Activated CD4-positive, alpha-beta memory T cell treated with anti-CD3 and anti-CD28 coated beads, Interleukin-2, amount 10 ng/mL, durations not matched to agents 7 days and 5 days (primary cell): ENCODE measurements around the gene CLSTN2. TPM values are rescaled to one million over a fixed set of nuclear protein-coding genes. Genes with fewer than 3 reads are reported as not detected.

Experiments
- CTCF ChIA-PET: fragments of 350-600 bp; sonication (Branson Sonifier 250); formaldehyde crosslinking; loops from one replicate; lab custom pipeline; 2021; ENCODE audit warnings: antibody characterized with exemption, inconsistent platforms; lab: Charles Lee
- POLR2A ChIA-PET: fragments of 350-600 bp; sonication (Branson Sonifier 250); formaldehyde crosslinking; loops from one replicate; lab custom pipeline; 2021; ENCODE audit warnings: antibody characterized with exemption; lab: Charles Lee
- DNase-seq: peaks from one replicate; pipeline ENCODE4 v3.0.0-alpha.2; 2020
- H3K27ac Mint-ChIP-seq: one replicate; pipeline ENCODE4 v1.8.0; 2021; ENCODE audit warnings: mild to moderate bottlenecking, mixed read lengths
- H3K27me3 Mint-ChIP-seq: one replicate; pipeline ENCODE4 v1.8.0; 2021; ENCODE audit warnings: mixed read lengths
- H3K36me3 Mint-ChIP-seq: one replicate; pipeline ENCODE4 v1.8.0; 2021; ENCODE audit warnings: low read depth, mixed read lengths
- H3K4me1 Mint-ChIP-seq: one replicate; pipeline ENCODE4 v1.8.0; 2021; ENCODE audit warnings: mixed read lengths
- H3K4me3 Mint-ChIP-seq: one replicate; pipeline ENCODE4 v1.8.0; 2021; ENCODE audit warnings: mild to moderate bottlenecking, mixed read lengths
- H3K9me3 Mint-ChIP-seq: one replicate; pipeline ENCODE4 v1.8.0; 2021; ENCODE audit warnings: mixed read lengths
- total RNA-seq, 2 experiments: library from RNA; stranded (reverse); gene quantifications; one replicate each; pipeline ENCODE4 v1.2.3, GENCODE V29; 2021

CLSTN2 gene
- total RNA-seq, 2 experiments from 2014 or later, result not detected

GRCh38 chr3:139988472-139989156, 53.6 kb downstream of the CLSTN2 start:
- H3K4me1 Mint-ChIP-seq, result no peaks in the 10 kb centered on the region
- ChIA-PET CTCF (no interaction called here), POLR2A (no interaction called here)
- H3K36me3 Mint-ChIP-seq, result no peaks in the 10 kb centered on the region
- H3K4me3 Mint-ChIP-seq, result no peak overlapping the region
- no peak for DNase-seq
- no peak overlapping the region for H3K27ac Mint-ChIP-seq
- no peaks in the 10 kb centered on the region for H3K27me3 Mint-ChIP-seq
- H3K9me3 Mint-ChIP-seq, result no peaks in the 10 kb centered on the region

GRCh38 chr3:139994891-139995290, 59.9 kb downstream of the CLSTN2 start:
- POLR2A ChIA-PET, result no interaction called here

GRCh38 chr3:140004271-140004670, 69.3 kb downstream of the CLSTN2 start:
- POLR2A ChIA-PET, result no interaction called here
- no peaks in the 10 kb centered on the region for H3K9me3 Mint-ChIP-seq
- H3K4me1 Mint-ChIP-seq, result no peaks in the 10 kb centered on the region
- H3K27ac Mint-ChIP-seq, result no peak overlapping the region
- no peak overlapping the region for H3K4me3 Mint-ChIP-seq
- H3K36me3 Mint-ChIP-seq, result no peaks in the 10 kb centered on the region
- H3K27me3 Mint-ChIP-seq, result peaks cover 3% of the 10 kb centered on the region
- no peak for DNase-seq
- CTCF ChIA-PET, result no interaction called here

More at GRCh38 chr3:139994891-139995290, 59.9 kb downstream of the CLSTN2 start:
- Mint-ChIP-seq H3K27ac (no peak overlapping the region), H3K27me3 (no peaks in the 10 kb centered on the region), H3K4me3 (no peak overlapping the region), H3K4me1 (no peaks in the 10 kb centered on the region), H3K36me3 (no peaks in the 10 kb centered on the region), H3K9me3 (no peaks in the 10 kb centered on the region)
- CTCF ChIA-PET, result no interaction called here
- no peak for DNase-seq

- H3K4me1 Mint-ChIP-seq, result no peaks in the 10 kb centered on the region
- POLR2A ChIA-PET, result no interaction called here
- no peak overlapping the region for H3K4me3 Mint-ChIP-seq
- CTCF ChIA-PET, result no interaction called here
- H3K27me3 Mint-ChIP-seq, result peaks cover 3% of the 10 kb centered on the region
- no peaks in the 10 kb centered on the region for H3K36me3 Mint-ChIP-seq
- H3K9me3 Mint-ChIP-seq, result no peaks in the 10 kb centered on the region
- H3K27ac Mint-ChIP-seq, result no peak overlapping the region
- DNase-seq, result no peak
Observed at GRCh38 chr3:140006331-140006730, 71.3 kb downstream of the CLSTN2 start.

- H3K9me3 Mint-ChIP-seq, result no peaks in the 10 kb centered on the region
Observed at GRCh38 chr3:140007081-140007480, 72.1 kb downstream of the CLSTN2 start.

GRCh38 chr3:140007911-140008869, 73.2 kb downstream of the CLSTN2 start:
- Mint-ChIP-seq H3K4me1 (no peaks in the 10 kb centered on the region), H3K4me3 (no peak overlapping the region), H3K36me3 (no peaks in the 10 kb centered on the region), H3K9me3 (no peaks in the 10 kb centered on the region), H3K27me3 (no peaks in the 10 kb centered on the region), H3K27ac (no peak overlapping the region)
- ChIA-PET POLR2A (no interaction called here), CTCF (no interaction called here)
- DNase-seq, result no peak

More at GRCh38 chr3:140007081-140007480, 72.1 kb downstream of the CLSTN2 start:
- no peak for DNase-seq
- H3K4me3 Mint-ChIP-seq, result no peak overlapping the region
- no peak overlapping the region for H3K27ac Mint-ChIP-seq
- POLR2A ChIA-PET, result no interaction called here
- H3K4me1 Mint-ChIP-seq, result no peaks in the 10 kb centered on the region
- CTCF ChIA-PET, result no interaction called here
- no peaks in the 10 kb centered on the region for H3K36me3 Mint-ChIP-seq
- peaks cover 3% of the 10 kb centered on the region for H3K27me3 Mint-ChIP-seq

- POLR2A ChIA-PET, result no interaction called here
- H3K4me1 Mint-ChIP-seq, result no peaks in the 10 kb centered on the region
Observed at GRCh38 chr3:140010391-140010790, 75.4 kb downstream of the CLSTN2 start.

GRCh38 chr3:140011086-140011485, 76.1 kb downstream of the CLSTN2 start:
- no peaks in the 10 kb centered on the region for H3K36me3 Mint-ChIP-seq
- no peak for DNase-seq
- no peaks in the 10 kb centered on the region for H3K9me3 Mint-ChIP-seq
- H3K4me1 Mint-ChIP-seq, result no peaks in the 10 kb centered on the region
- ChIA-PET POLR2A (no interaction called here), CTCF (no interaction called here)
- no peak overlapping the region for H3K27ac Mint-ChIP-seq
- H3K27me3 Mint-ChIP-seq, result no peaks in the 10 kb centered on the region
- H3K4me3 Mint-ChIP-seq, result no peak overlapping the region

More at GRCh38 chr3:140010391-140010790, 75.4 kb downstream of the CLSTN2 start:
- Mint-ChIP-seq H3K27me3 (no peaks in the 10 kb centered on the region), H3K9me3 (no peaks in the 10 kb centered on the region), H3K36me3 (no peaks in the 10 kb centered on the region), H3K4me3 (no peak overlapping the region), H3K27ac (no peak overlapping the region)
- CTCF ChIA-PET, result no interaction called here
- DNase-seq, result no peak

GRCh38 chr3:140011611-140012277, 76.8 kb downstream of the CLSTN2 start:
- H3K4me1 Mint-ChIP-seq, result no peaks in the 10 kb centered on the region
- H3K27ac Mint-ChIP-seq, result no peak overlapping the region
- POLR2A ChIA-PET, result no interaction called here
- H3K4me3 Mint-ChIP-seq, result no peak overlapping the region
- CTCF ChIA-PET, result no interaction called here
- H3K9me3 Mint-ChIP-seq, result no peaks in the 10 kb centered on the region
- no peak for DNase-seq
- no peaks in the 10 kb centered on the region for H3K36me3 Mint-ChIP-seq
- H3K27me3 Mint-ChIP-seq, result no peaks in the 10 kb centered on the region

- ChIA-PET POLR2A (no interaction called here), CTCF (no interaction called here)
- no peaks in the 10 kb centered on the region for H3K9me3 Mint-ChIP-seq
- H3K4me3 Mint-ChIP-seq, result no peak overlapping the region
- no peaks in the 10 kb centered on the region for H3K27me3 Mint-ChIP-seq
- DNase-seq, result no peak
- no peaks in the 10 kb centered on the region for H3K4me1 Mint-ChIP-seq
- no peaks in the 10 kb centered on the region for H3K36me3 Mint-ChIP-seq
- H3K27ac Mint-ChIP-seq, result no peak overlapping the region
Observed at GRCh38 chr3:140013220-140013619, 78.2 kb downstream of the CLSTN2 start.

GRCh38 chr3:140014831-140015495, 80.0 kb downstream of the CLSTN2 start:
- CTCF ChIA-PET, result no interaction called here
- H3K36me3 Mint-ChIP-seq, result no peaks in the 10 kb centered on the region
- no peak overlapping the region for H3K27ac Mint-ChIP-seq
- DNase-seq, result no peak
- H3K9me3 Mint-ChIP-seq, result no peaks in the 10 kb centered on the region
- POLR2A ChIA-PET, result no interaction called here
- no peak overlapping the region for H3K4me3 Mint-ChIP-seq
- H3K27me3 Mint-ChIP-seq, result no peaks in the 10 kb centered on the region
- no peaks in the 10 kb centered on the region for H3K4me1 Mint-ChIP-seq

GRCh38 chr3:140015741-140016140, 80.8 kb downstream of the CLSTN2 start:
- Mint-ChIP-seq H3K27me3 (no peaks in the 10 kb centered on the region), H3K4me3 (no peak overlapping the region), H3K27ac (no peak overlapping the region), H3K4me1 (no peaks in the 10 kb centered on the region), H3K36me3 (no peaks in the 10 kb centered on the region), H3K9me3 (no peaks in the 10 kb centered on the region)
- no peak for DNase-seq
- ChIA-PET POLR2A (no interaction called here), CTCF (no interaction called here)

GRCh38 chr3:140018556-140018955, 83.6 kb downstream of the CLSTN2 start:
- Mint-ChIP-seq H3K4me3 (no peak overlapping the region), H3K9me3 (no peaks in the 10 kb centered on the region), H3K4me1 (no peaks in the 10 kb centered on the region), H3K27ac (no peak overlapping the region), H3K36me3 (no peaks in the 10 kb centered on the region), H3K27me3 (no peaks in the 10 kb centered on the region)
- DNase-seq, result no peak
- ChIA-PET CTCF (no interaction called here), POLR2A (no interaction called here)
